Measurements from ENCODE around the gene SAC3D1.
A peak's percentile ranks its signal among the peaks of the same experiment; 100 is the strongest.

Gene SAC3D1

GRCh38 chr11:65063532-65063931 is 22.5 kb downstream of the SAC3D1 start:
- DNase-seq: no peak

DNA sequence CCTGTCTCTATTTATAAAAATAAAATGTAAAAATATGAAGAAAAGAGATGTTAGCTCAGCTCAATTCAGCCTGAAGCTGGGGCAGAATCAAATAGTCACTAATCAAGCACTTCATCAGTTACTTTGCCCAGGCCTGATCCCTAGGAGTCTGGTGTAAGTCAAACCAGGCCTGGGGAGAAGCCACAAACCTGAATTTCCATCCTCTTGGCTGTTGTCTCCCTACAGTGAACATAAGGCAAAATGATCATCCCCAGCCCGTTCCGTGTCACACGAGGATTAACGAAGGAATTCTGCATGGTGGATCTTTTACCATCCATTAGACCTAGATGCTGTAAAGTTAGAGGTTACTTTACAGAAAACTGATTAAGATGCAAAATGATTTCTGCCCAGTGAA is 23.8 kb downstream of the SAC3D1 start:
- DNase-seq: no peak

GRCh38 chr11:65065851-65066250 is 24.8 kb downstream of the SAC3D1 start:
- no peak for DNase-seq

- no peak for DNase-seq
Observed at GRCh38 chr11:65066315-65066714, 25.3 kb downstream of the SAC3D1 start.

DNA sequence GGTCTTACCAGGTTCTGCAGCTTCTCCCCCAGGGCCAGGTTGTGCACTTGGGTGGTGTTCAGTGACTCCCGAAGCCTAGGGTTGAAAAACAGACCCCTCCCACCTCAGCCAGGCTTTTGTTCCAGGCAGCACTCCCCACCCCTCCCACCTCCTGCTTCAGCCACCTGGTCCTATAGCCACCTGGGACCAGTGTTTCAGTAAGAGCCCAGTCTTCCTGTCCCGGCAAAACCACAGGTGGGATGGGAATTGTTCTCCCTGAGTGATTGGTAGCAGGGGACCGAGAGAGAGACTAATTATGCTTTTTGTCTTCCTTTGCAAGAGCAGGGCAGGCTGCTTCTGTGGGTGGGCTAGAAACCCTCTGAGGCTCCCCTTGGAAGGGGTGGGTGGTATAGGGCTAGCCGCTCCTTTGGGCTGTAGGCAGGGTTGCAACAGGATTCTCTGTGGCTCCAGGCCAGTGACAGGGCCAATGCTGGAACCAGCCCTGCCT is 25.8 kb downstream of the SAC3D1 start:
- DNase-seq: no peak

GRCh38 chr11:65067446-65067845 is 26.4 kb downstream of the SAC3D1 start:
- DNase-seq: no peak

DNA sequence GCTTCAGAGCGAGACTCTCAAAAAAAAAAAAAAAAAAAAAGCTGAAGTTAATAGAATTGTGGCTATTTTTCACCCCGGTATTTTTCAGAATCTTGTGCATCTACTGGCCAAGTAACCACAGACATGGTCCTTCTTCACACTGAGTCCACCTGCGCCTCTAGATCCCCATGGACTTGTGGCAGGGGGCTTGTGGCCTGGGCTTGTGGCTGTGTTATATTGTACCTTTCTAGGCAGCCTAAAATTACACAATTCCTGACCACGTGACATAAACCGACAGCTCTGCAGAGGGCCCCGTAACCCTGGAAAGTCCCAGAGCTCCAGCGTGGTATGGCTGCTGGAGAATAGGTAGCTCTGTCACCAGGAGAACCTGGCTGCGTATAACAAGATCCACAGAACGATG is 28.2 kb downstream of the SAC3D1 start:
- no peak for DNase-seq

DNA sequence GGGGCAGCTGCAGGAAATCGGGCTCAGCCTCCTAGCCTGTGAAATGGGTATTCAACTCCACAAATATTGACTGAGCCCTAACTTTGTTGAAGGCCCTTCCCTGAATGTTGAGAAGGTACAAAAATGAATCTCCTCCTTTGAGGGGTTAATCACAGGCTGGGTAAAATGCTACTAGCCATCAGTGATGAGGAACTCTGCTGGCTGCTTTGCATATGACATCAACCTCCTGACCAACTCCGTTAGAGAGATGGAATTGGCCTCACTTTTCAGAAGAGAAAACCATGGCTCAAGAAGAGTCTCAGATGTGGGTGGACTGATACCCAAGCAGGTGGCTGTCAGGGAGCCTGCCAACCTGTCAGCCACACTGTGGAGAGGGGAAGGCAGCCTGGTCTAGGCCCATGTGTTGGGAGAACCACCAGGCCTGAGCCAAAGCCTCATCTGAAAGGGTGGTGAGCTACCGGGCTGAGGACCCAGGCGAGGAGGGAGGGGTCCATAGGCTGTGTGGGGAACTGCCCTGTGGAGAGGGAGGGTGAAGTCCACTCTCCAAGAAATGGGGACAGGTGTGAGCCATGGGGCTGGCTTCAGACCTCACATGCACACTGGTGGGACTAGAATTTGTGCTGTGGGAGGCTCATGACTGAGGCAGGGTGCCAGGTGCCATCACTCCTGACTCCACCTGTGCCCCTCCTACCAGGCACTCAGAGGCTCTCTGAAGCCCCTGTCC is 31.1 kb downstream of the SAC3D1 start:
- DNase-seq: no peak

GRCh38 chr11:65072631-65072966 is 31.6 kb downstream of the SAC3D1 start:
- DNase-seq: no peak

DNA sequence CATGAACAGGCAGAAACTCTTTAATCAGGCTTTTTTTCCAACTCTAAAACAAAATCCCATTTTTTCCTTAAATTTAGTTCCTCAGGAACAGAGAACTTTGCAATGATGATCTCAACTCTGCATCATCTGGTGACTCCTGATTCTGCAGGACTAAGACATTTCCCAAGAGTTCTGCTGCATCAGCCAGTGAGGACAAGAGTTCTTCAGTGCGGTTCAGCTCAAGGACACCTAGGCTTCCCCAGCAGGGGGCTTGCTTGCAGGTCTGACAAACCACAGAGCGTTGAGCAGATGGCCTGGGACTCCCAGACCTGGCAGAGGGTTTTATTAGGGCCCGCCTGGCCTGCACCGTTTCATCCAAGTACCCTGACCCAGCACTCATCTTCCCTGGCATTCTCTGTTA is 36.4 kb downstream of the SAC3D1 start:
- no peak for DNase-seq

GRCh38 chr11:65078151-65078550 is 37.1 kb downstream of the SAC3D1 start:
- peak; percentile 29 for DNase-seq

DNA sequence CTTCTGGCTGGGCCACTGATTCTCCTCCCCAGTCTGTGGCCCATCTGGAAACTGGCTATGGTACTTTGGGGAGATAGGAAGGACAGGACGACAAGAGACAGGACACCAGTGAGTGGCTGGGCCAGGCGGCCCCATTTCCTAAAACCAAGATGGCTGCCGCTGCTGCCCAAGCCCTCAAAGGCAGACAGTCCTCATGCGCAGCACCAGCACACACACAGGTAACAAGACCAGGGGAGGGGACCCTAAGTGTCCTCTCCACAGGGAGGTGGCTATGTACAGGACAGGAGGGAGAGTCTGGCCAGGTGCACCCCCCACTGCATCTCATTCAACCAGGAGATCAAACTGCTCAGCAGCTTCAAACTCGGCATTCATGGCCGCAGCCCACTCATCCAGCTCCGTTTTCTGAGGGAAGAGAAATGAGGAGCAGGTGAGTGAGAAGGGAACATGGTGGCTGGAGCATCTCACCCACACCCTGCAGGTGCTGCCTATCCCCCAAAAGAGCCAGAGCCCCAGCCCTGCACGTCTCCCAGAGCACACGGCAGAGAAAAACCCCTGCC is 37.9 kb downstream of the SAC3D1 start:
- DNase-seq: no peak

GRCh38 chr11:65083134-65083833 is 42.3 kb downstream of the SAC3D1 start:
- DNase-seq: no peak

DNA sequence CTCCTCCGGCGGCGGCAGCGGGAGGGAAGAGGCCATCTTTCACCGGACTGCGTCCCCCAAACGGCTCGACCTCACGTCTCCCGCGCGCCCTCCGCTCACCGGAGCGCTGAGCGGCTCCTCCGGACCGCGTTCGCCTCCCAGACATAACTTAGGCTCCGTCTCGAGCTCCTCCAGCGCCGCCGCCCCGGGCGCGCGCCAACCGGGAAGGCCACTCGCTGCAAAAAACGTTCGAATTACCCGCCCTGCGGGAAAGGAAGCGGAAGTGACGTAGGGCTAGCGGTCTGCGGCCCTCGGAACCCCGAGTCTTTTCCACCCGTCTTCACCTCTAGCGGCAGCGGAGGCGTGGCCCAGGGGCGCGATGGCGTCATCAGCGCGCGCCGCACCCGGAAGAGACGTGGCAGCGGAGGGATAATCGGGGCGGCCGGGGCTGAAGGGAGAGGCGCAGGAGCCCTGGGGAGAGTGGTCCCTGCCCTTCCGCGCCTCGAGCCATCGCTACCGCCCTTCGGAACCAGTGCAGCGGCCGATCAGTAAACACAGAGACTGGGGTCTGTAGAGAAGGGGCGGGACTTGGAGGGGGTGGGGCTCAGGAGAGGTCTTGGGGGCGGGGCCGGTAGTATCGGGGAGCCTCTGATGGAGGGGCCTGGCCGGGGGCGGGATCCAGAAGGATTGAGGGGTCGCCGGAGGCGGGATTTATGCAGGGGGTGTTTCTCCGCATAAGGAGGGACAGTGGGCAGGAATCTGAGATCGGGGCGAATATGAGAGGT is 43.0 kb downstream of the SAC3D1 start, which contains the start of the genes CDCA5 and ZFPL1:
CDCA5 (minus strand) TSS at position 207 of the 764 bp plus-strand sequence; CDS start at position 145, 62 bp downstream.
ZFPL1 (plus strand) TSS at position 389 of the 764 bp plus-strand sequence. CDS start 477 bp downstream, outside the sequence.
- peak; percentile 91 for DNase-seq

DNA sequence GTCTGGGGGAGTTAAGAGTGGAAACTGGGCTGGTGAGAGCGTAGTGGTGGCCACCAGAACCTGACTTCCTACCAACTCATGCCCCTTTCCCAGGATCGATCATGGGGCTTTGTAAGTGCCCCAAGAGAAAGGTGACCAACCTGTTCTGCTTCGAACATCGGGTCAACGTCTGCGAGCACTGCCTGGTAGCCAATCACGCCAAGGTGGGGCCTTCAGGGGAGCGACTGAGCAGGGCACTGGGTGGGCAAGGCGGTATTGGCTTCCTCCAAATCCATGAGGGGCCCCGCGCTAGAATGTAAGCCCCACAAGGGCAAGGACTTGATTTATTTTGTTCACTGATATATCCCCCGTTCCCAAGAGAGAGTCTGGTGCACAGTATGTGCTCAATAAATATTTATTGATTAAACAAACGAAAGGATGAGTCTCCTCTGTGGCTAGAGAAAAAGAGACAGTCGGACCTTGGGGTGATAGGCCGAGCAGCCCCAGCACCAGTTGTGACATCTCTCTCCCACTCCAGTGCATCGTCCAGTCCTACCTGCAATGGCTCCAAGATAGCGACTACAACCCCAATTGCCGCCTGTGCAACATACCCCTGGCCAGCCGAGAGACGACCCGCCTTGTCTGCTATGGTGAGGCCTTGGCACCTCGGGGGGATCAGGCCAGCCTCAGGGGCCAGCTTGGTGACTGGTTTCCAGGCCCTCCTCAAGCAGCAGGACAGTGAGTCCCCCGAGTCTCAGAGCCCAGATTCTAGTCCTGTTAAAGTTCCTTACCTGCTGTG is 43.8 kb downstream of the SAC3D1 start:
- DNase-seq: no peak

GRCh38 chr11:65085446-65085845 is 44.4 kb downstream of the SAC3D1 start:
- DNase-seq: no peak

GRCh38 chr11:65086809-65087208 is 45.8 kb downstream of the SAC3D1 start:
- no peak for DNase-seq

DNA sequence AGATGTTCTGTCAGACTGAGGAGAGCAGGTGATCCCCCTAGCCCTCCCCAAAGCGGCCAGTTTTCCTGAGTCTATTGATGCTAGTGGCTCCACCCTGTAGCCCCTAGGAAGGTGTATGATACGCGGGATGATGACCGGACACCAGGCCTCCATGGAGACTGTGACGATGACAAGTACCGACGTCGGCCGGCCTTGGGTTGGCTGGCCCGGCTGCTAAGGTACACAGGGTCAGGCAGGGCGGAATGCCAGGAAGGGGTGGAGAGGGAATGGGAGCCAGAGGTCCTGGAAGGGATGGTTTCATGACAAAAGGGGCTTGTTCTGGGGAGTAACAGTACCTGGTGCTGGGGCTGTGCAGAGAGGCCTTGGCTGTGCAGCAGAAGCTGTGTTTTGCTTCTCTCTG is 46.2 kb downstream of the SAC3D1 start:
- DNase-seq: no peak

DNA sequence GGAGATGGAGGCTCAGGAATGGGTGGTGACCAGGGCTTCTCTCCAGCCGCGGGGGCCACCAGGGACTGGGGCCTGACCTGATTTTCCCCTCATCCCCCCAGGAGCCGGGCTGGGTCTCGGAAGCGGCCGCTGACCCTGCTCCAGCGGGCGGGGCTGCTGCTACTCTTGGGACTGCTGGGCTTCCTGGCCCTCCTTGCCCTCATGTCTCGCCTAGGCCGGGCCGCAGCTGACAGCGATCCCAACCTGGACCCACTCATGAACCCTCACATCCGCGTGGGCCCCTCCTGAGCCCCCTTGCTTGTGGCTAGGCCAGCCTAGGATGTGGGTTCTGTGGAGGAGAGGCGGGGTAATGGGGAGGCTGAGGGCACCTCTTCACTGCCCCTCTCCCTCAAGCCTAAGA is 46.8 kb downstream of the SAC3D1 start:
- DNase-seq: no peak

DNA sequence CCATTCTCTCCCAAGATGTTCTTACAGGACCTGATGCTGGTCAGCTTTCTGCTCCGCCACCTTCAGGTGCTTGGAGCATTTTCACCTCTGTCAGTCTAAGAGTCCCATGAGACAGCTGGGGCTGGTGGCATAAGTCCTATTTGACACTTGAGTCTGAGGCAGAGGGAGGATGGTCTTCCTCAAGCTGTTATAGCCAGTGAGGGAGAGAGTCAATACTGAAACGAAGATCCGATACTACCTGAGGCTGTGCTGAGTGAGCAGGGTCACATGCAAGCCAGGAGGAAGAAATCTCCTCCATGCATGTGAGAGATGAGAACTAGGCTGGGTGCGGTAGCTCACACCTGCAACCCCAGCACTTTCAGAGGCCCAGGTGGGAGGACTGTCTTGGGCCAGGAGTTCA is 48.6 kb downstream of the SAC3D1 start:
- no peak for DNase-seq

DNA sequence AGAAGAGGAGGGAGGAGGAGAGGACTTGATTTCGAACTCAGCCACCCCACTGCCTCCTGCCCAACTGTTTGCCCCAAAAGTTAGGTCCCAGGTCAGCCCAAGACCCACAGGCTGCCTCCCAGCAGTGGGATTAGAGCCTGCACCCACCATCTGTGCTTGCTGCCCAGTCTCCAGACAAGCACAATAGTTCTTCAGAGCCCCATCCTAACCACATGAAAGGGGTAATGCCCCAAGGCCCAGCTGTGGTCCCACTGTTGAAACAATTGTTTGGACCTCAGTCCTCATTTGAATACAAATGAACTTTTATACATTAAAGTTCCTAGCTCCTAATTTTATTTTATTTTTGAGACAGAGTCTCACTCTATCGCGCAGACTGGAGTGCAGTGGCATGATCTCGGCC is 49.6 kb downstream of the SAC3D1 start:
- no peak for DNase-seq

Data from NCI-H2029 (cell line).